NCI-H1436 (cell line): ENCODE results near the gene TMEM87B.
"Not testable (repeated sequence)": the region's sequence is repeated elsewhere in the genome, so short reads cannot be mapped to it uniquely, and the experiment has no call there.

ENCODE experiments used
- DNase-seq: peaks from one replicate; lab custom pipeline; 2025; lab: John Stamatoyannopoulos, UW

TMEM87B gene

GRCh38 chr2:112129060-112129459 is 74.0 kb downstream of the TMEM87B start:
- no peak for DNase-seq

DNA sequence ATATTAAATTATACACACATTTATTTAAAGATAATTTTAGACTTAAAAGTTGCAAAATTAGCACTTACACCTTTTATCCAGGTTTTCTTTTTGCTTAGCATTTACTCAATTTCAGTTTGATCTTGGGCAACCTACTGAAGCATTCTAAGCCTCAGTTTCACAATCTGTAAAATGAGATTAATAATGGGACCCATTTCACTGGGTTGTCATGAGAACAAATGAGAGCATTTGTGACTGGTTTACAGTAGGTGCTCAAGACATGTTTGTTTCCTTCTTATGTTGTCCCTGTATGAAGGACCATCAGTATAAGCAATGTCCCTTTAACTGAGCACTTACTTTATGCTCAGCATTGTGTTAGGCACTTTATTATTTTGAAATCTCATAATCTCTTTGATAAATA is 78.3 kb downstream of the TMEM87B start:
- DNase-seq = no peak

GRCh38 chr2:112134120-112134519 is 79.1 kb downstream of the TMEM87B start:
- DNase-seq = no peak

DNA sequence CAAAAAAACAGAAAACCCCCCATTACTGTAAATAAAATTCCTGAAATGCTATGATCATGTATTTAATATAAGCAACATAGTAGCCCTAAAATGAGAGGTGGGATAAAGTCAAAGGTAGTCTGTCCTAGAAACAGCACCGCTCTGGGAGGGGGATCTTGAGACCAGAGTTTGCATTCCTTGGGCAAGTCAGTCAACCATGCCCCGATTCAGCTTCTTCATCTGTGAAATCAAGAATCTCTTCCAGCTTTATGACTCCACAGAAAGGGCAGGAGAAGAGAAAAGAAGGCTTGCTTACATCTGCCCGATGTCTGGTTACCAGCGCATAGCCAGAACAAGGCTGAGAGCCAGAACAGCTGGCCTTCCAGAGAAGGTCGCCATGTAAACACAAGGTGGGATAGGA is 81.0 kb downstream of the TMEM87B start:
- no peak for DNase-seq

DNA sequence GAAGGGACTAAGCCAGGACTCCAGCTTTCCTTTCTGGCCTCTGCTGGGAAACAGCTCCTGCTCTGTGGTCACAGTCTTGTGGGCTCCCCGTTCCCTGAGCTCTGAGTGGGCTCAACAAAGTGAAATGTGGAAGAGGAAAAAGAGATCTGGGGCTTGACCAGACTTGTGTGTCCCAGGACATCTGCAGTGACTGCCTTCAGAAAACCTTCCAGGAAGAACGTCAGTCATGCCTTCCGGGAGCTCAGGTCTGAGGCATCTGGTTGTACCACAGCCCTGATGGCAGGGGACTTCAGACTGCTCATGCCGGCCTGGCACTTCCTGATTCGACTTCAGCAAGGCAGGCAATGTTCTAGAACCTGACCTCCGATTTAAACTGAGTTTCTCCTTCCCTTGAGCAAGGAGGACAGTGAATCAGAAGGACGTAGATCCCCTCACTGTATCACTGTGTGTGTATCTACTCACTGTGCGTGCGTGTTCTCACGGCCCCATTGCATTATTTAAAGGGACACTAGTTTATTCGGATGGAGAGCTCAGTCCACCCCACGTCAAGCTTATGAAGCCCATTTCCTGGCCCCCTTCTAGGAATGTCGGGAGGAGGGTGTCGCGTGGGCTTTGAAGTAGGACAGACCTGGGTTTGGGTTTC is 82.6 kb downstream of the TMEM87B start:
- DNase-seq = no peak

- no peak for DNase-seq
Measured at GRCh38 chr2:112138159-112139032, 83.3 kb downstream of the TMEM87B start, which contains the start of gene FBLN7. FBLN7 (plus strand) TSS chr2:112138385; CDS start chr2:112138656, 271 bp downstream.

DNA sequence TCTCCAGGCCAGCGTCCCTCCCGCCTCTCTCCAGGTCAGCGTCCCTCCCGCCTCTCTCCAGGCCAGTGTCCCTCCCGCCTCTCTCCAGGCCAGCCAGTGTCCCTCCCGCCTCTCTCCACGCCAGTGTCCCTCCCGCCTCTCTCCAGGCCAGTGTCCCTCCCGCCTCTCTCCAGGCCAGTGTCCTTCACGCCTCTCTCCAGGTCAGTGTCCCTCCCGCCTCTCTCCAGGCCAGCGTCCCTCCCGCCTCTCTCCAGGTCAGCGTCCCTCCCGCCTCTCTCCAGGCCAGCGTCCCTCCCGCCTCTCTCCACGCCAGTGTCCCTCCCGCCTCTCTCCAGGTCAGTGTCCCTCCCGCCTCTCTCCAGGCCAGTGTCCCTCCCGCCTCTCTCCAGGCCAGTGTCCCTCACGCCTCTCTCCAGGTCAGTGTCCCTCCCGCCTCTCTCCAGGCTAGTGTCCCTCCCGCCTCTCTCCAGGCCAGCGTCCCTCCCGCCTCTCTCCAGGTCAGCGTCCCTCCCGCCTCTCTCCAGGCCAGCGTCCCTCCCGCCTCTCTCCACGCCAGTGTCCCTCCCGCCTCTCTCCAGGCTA is 84.1 kb downstream of the TMEM87B start:
- not testable (repeated sequence) for DNase-seq

DNA sequence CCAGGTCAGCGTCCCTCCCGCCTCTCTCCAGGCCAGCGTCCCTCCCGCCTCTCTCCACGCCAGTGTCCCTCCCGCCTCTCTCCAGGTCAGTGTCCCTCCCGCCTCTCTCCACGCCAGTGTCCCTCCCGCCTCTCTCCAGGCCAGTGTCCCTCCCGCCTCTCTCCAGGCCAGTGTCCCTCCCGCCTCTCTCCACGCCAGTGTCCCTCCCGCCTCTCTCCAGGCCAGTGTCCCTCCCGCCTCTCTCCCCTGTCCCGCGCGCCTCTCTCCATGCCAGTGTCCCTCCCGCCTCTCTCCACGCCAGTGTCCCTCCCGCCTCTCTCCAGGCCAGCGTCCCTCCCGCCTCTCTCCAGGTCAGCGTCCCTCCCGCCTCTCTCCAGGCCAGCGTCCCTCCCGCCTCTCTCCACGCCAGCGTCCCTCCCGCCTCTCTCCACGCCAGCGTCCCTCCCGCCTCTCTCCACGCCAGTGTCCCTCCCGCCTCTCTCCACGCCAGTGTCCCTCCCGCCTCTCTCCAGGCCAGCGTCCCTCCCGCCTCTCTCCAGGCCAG is 84.7 kb downstream of the TMEM87B start:
- not testable (repeated sequence) for DNase-seq

GRCh38 chr2:112140205-112140802 is 85.2 kb downstream of the TMEM87B start:
- no peak for DNase-seq

- no peak for DNase-seq
Measured at GRCh38 chr2:112140899-112141625, 86.0 kb downstream of the TMEM87B start.

GRCh38 chr2:112141626-112142007 is 86.5 kb downstream of the TMEM87B start:
- DNase-seq = no peak

- no peak for DNase-seq
Measured at GRCh38 chr2:112142525-112143078, 87.5 kb downstream of the TMEM87B start.

GRCh38 chr2:112143150-112143549 is 88.1 kb downstream of the TMEM87B start:
- DNase-seq = no peak

GRCh38 chr2:112144966-112145365 is 89.9 kb downstream of the TMEM87B start:
- DNase-seq = no peak

GRCh38 chr2:112147382-112148168 is 92.5 kb downstream of the TMEM87B start:
- DNase-seq = peak; percentile 15

GRCh38 chr2:112148477-112148876 is 93.4 kb downstream of the TMEM87B start:
- no peak for DNase-seq

DNA sequence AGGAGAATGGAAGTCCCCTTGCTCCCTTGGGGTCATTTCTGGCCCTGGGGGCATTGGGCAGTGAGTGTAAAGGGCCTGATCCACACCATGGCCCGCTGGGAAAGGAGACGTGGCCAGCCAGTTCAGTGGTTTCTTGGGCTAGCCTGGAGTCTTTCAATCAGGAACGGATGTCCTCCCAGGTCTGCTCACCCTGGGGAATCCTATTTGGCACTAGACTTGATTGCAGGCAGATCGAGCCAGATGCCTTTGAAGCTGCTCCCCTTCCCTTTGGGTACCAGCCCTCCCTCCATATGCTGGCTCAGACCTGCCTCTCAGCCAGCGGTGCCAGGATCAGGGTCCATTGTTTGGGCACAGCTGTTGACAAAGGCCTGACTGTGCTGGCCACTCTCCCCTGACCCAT is 94.1 kb downstream of the TMEM87B start:
- no peak for DNase-seq

DNA sequence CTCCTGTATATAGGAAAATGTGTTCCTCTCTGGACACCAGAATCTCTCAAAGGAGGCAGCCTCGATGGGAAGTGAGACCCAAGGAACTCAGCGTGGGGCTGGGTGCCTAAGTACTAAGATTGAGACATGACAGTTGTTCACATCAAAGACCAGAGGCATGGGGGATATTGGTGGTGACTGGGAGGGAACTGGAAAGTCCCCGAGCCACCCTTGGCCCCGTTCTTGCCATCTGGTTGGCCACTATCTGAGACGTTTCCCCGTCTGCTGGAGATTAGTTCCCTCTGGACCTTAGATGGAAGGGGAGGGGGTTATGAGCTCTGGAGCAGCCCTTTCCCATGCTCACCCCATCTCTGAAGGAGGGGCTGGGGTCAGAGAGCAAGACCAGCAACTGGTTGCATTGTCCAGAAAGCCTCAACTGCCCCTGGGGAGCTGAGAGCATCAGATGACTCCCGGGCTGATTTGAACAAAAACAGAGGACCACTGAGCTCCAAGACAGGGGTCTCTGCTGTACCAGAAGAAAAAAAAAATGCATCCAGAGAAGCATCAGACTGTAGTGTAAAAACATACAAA is 94.9 kb downstream of the TMEM87B start:
- no peak for DNase-seq

DNA sequence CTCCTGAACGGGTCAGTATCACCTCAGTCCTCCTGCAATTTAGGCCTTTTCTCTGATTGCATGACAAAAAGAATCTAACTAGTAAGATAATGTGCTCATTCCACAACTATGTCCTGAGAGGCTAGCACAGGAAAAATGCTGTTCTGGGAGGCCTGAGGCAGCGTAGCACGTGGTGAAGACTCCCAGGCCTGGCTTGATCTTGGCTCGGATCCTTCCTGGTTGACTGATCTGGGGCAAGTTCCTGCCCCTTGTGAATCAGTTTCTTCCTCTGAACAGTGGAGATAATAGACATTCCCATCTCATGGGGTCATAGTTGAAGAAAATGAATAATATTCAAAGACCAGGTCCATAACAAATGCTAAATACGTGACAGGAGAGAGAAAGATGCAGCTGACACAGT is 95.4 kb downstream of the TMEM87B start:
- no peak for DNase-seq

DNA sequence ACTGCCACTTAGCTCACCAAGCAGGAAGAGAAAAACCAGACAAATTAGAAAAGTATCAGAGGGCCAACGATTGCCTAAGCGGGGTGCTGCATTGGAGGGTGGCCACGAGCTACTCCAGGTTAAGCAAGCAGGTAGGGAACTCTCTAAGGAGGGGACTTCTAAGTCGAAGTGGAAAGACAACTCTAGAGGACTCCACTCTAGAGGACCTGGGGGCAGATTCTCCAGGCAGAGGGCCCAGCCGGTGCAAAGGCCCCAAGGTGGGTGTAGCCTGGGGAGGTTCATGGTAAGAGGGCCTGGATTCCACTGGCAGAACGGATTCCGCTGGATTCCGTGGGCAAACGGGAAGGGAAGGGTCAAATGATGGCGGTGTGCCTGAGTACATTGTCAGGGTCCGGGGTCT is 95.8 kb downstream of the TMEM87B start:
- DNase-seq = no peak
